Medulla oblongata (tissue), 1 donor: ENCODE measurements around the gene BICC1.

Experiments used
- DNase-seq: peaks from one replicate; pipeline ENCODE4 v3.0.0-alpha.2; 2015; ENCODE audit errors: extremely low spot score

BICC1 gene

GRCh38 chr10:58516119-58516518 is 3.4 kb downstream of the BICC1 start:
- DNase-seq: no peak

DNA sequence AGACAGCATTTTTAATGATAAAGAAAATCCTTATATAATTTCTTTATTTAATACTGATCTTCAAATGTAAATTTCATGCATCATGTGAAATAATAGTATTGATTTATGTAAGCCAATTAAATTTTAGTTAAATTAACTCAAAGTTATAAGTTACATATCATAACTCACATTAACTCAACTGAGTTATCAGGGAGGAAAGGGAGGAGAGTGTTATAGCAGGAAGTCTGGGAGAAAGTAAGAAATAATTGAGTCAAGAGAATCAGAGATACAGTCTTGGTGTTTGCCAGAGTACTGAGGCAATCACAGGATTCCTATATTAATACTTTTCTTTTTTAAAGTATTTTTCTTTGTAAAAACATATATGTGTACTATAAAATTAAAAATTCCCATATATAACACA is 4.0 kb downstream of the BICC1 start:
- no peak for DNase-seq

- DNase-seq: no peak
These were observed 4.4 kb downstream of the BICC1 start for GRCh38 chr10:58517081-58517480.

DNA sequence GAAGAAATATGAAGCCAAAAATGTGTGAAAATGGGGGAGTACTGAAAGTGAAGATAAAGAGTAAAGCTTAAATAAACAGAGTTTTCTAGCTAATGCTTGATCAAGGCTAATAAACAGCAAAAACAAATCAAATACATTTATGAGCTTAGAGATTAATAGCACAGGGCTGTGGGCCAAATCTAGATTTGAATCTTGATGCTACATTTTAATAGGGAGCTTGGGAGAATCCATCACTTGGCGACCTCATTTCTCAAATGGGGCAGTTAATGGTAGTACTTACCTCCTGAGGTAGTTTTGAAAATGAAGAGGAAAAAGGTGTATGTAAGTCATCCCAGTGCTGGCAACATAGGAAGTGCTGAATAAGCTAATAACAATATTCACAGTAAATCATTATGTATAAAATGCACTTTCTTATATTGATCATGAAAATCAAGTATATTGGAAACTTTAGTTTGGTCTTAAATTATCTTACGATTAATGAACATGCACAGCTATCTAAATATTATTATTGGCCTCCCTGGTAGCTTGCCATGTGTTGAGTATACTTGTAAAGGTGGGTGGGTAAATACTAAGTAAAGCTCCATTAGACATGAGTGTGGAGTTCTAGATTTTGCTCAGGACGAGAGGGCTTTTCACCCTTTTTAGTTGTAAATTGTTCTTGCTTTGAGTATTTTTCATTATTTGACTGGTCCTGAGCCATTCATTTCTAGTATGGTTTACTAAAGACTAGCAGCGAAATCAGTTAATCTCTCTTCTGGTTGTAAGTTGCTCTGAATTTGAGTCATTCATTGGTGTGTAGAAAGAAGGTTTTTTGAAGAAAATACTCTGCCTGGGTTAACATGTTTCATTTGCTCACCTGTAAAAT is 5.1 kb downstream of the BICC1 start:
- DNase-seq: no peak

DNA sequence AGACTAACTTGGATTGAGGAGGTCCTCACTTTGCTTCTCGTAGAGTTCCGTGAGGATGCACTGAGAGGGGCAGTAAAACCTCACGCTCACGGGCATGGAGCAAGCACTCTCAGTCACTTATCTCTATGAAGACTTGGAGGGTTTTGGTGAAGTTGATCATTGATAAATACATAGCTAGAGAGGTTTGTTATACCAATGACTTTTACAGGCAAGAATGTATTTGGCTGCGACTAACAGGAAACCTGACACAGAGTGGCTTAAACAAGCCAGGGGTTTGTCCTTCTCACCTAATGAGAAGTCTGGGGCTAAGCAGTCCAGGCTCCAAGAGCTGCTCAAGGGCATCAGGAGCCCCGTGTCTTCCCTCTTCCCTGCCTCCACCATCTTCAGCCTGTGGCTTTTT is 6.1 kb downstream of the BICC1 start:
- DNase-seq: no peak

DNA sequence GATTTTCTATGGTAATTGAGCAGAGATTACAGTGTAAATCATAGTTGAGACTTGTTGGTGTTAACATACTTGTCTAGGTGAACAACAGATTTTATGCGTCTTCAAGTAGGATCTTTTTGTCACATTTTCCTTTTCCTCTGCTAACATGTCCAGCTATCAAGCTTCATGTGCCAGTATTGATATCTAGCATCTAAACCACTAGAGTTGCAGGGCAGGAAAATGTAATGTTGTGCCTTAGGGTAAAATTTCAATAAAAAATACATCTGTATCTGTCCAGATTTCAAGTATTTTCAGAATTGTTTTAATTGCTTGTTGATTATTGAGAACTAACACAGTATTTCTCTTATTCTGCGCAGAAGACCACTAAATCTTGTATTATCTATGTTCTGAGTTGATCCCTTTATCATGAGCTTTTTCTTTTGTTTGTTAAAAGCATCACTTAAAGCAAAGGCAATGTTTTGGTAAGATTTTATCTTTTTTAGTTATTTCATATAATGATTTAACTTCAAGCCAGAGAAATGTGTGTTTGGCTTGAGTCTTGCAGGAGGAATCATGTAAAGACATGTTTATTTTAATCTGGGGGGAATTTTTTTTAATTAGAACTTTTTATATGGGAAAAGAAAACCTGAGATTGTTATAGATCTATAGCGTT is 16.5 kb downstream of the BICC1 start:
- DNase-seq: no peak

- peak; percentile 63 for DNase-seq
These were observed 18.5 kb downstream of the BICC1 start for GRCh38 chr10:58531084-58531695.

- no peak for DNase-seq
These were observed 22.6 kb downstream of the BICC1 start for GRCh38 chr10:58535311-58535710.

DNA sequence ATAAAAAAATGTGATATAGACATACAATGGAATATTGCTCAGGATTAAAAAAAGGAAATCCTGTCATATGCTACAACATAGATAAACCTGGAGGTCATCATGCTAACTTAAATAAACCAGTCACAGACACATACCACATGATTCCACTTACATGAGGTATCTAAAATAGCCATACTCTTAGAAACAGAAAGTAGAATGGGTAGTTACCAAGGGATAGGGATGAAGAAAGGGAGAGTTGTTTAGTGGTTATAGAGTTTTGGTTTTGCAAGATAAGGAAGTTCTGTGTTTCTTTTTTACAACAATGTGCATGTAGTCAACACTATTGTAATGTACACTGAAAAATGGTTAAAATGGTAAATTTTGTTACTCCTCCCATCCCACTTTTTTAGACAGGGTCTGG is 30.5 kb downstream of the BICC1 start:
- DNase-seq: no peak

- no peak for DNase-seq
These were observed 31.5 kb downstream of the BICC1 start for GRCh38 chr10:58544135-58544534.

GRCh38 chr10:58545427-58545826 is 32.8 kb downstream of the BICC1 start:
- DNase-seq: no peak

- DNase-seq: no peak
These were observed 33.5 kb downstream of the BICC1 start for GRCh38 chr10:58546137-58546536.

GRCh38 chr10:58546722-58547445 is 34.2 kb downstream of the BICC1 start:
- no peak for DNase-seq

GRCh38 chr10:58547963-58548362 is 35.3 kb downstream of the BICC1 start:
- DNase-seq: no peak

DNA sequence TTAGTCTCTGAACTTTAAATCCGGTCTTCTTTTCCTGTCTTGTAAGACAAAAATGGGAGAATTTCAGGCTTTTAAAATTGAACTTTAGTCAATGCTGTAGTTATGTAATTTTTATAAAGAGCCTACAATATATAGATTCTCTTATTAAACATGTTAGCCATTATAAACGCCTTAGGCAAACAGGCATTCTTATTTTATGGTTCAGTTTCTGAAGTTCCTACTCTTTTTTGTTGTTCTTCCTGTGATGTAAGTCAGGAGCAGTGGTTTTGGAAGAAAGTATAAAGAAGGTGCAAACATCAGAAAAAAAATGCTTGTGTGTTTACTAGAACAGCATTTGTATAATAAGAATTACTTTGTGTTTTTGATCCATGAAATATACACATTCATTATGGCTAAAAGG is 41.6 kb downstream of the BICC1 start:
- DNase-seq: no peak

- no peak for DNase-seq
These were observed 42.7 kb downstream of the BICC1 start for GRCh38 chr10:58555170-58555929.

DNA sequence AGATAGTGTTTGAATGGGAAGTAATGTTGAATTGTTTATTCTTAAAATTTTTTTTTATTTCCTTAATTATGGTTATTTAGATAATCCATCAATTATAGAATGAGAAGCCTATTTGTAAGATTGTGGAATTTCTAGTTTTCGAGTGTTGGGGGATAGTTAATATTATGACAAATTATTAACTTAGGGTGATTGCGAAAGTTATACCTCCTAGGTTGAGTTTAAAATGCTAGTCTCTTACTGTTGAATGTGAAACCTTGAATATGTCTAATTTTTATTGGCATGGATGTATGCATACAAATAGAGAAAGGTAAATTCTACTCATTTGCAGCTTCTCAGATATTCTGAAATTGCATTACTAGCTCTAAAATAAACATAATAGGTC is 43.2 kb downstream of the BICC1 start:
- no peak for DNase-seq

DNA sequence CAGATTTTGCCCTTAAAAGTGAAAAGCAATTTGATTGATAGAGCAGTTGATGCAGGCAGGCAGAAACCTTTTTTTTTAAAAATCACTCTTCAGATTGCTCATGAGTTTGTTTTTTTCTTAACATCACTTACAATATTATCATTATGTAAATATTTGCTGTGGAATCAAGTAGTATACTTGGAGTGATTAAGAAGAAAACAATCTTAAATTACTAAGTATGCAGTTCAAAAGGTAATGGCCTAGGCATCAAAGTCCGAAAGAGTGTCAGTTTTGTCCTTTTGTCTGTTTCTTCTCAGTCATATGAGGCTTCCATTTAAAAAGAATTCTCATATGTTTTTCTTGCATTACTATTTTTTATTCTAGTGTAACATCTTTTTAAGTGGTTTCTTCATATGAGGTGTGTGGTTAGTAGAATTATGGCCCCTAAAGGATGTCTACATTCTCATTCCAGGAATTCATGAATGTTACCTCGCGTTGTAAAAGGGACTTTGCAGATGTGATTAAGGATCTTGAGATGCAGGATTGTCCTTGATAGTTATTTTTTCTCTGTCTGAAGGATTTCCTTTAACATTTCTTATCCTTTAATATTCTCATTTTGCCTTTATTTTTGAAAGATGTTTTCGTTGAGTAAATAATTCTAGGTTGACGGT is 44.0 kb downstream of the BICC1 start:
- no peak for DNase-seq

DNA sequence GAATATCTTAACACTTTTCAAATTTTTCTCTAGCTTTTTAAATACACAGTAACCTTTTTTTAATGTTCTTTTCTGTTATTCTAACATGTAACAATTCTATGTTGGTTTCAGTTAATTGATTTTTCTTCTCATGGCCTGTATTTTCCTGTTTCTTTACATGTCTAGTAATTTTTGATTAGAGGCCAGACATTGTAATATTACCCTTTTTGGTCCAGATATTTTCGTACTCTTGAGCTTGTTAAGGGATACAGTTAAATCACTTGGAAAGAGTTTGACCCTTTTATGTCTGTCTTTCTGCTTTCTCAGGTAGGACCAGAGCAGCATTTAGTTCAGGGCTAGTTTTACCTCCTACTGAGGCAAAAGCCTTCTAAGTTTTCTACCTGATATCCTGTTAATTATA is 45.0 kb downstream of the BICC1 start:
- DNase-seq: no peak

- DNase-seq: no peak
These were observed 47.4 kb downstream of the BICC1 start for GRCh38 chr10:58560068-58560467.

GRCh38 chr10:58565271-58565670 is 52.6 kb downstream of the BICC1 start:
- DNase-seq: no peak
